HEK293 (cell line): Measurements from ENCODE around the gene HMGXB3.

ENCODE experiments used
- CTCF ChIA-PET: fragments of 350-600 bp; formaldehyde crosslinking; extraction: SDS; loops from one replicate; lab custom pipeline; 2021; ENCODE audit warnings: antibody characterized with exemption; lab: Yijun Ruan, JAX
- POLR2A ChIA-PET: fragments of 300-600 bp; formaldehyde crosslinking; extraction: SDS; loops from one replicate; lab custom pipeline; 2020; ENCODE audit warnings: antibody characterized with exemption, inconsistent platforms; lab: Yijun Ruan, JAX
- H3K27ac ChIP-seq: fragments of 200-500 bp; sonication (Bioruptor generic); 2 replicates; pipeline ENCODE4 v1.5.1; 2014; ENCODE audit warnings: low read depth, low read length, control low read depth, inconsistent platforms; ENCODE audit errors: extremely low read depth
- H3K36me3 ChIP-seq, 2 experiments: fragments of 200-500 bp in 1 of 2; sonication (Bioruptor generic) in 1 of 2; 1 replicate in 1 of 2; 2 replicates in 1 of 2; pipeline ENCODE4 v1.5.1; 2014 to 2017; ENCODE audit warnings: inconsistent platforms in 2 of 2, low read length in 2 of 2; ENCODE audit not compliant: control insufficient read depth in 2 of 2, insufficient read depth in 1 of 2
- H3K4me1 ChIP-seq: fragments of 200-500 bp; sonication (Bioruptor generic); 2 replicates; pipeline ENCODE4 v1.5.1; 2014; ENCODE audit warnings: mild to moderate bottlenecking, low read length, inconsistent platforms; ENCODE audit not compliant: control insufficient read depth, insufficient read depth
- H3K4me3 ChIP-seq: 2 replicates; pipeline ENCODE4 v1.5.1; 2011; ENCODE audit warnings: low read depth, mild to moderate bottlenecking, control low read depth, low read length, moderate library complexity
- H3K9me3 ChIP-seq: fragments of 200-500 bp; sonication (Bioruptor generic); 2 replicates; pipeline ENCODE4 v1.5.1; 2014; ENCODE audit warnings: low read depth, low read length, inconsistent platforms; ENCODE audit not compliant: control insufficient read depth, insufficient read depth
- EGR2 ChIP-seq: fragments of 450-650 bp; formaldehyde crosslinking; IDR thresholded peaks from 2 replicates; pipeline ENCODE4 v1.5.1; 2016; ENCODE audit warnings: low read depth, missing biosample characterization, missing genetic modification characterization
- MEIS1 ChIP-seq: sonication (generic); formaldehyde crosslinking; IDR thresholded peaks from 2 replicates; pipeline ENCODE4 v1.8.1; 2022; ENCODE audit warnings: missing genetic modification reagents, mild to moderate bottlenecking, borderline replicate concordance
- OSR2 ChIP-seq: fragments of 450-650 bp; formaldehyde crosslinking; IDR thresholded peaks from 2 replicates; pipeline ENCODE4 v1.5.1; 2016; ENCODE audit warnings: missing biosample characterization, missing genetic modification characterization
- PBX3 ChIP-seq: sonication (generic); formaldehyde crosslinking; IDR thresholded peaks from 2 replicates; pipeline ENCODE4 v1.8.1; 2022; ENCODE audit warnings: mild to moderate bottlenecking, moderate library complexity, missing genetic modification reagents
- PRDM10 ChIP-seq: fragments of 450-650 bp; formaldehyde crosslinking; IDR thresholded peaks from 2 replicates; pipeline ENCODE4 v1.5.1; 2016; ENCODE audit warnings: missing biosample characterization, missing genetic modification characterization
- SP7 ChIP-seq: fragments of 450-650 bp; formaldehyde crosslinking; IDR thresholded peaks from 2 replicates; pipeline ENCODE4 v1.5.1; 2016; ENCODE audit warnings: missing biosample characterization, missing genetic modification characterization
- ZBTB17 ChIP-seq: fragments of 450-650 bp; formaldehyde crosslinking; IDR thresholded peaks from 2 replicates; pipeline ENCODE4 v1.5.1; 2016; ENCODE audit warnings: missing biosample characterization, missing genetic modification characterization
- ZIC2 ChIP-seq: fragments of 450-650 bp; formaldehyde crosslinking; IDR thresholded peaks from 2 replicates; pipeline ENCODE4 v1.5.1; 2016; ENCODE audit warnings: missing biosample characterization, missing genetic modification characterization
- ZNF133 ChIP-seq: fragments of 450-650 bp; formaldehyde crosslinking; IDR thresholded peaks from 2 replicates; pipeline ENCODE4 v1.5.1; 2016; ENCODE audit warnings: missing biosample characterization, missing genetic modification characterization
- ZNF140 ChIP-seq: fragments of 450-650 bp; formaldehyde crosslinking; IDR thresholded peaks from 2 replicates; pipeline ENCODE4 v1.5.1; 2016; ENCODE audit warnings: missing biosample characterization, missing genetic modification characterization
- ZNF155 ChIP-seq: fragments of 450-650 bp; formaldehyde crosslinking; IDR thresholded peaks from 2 replicates; pipeline ENCODE4 v1.5.1; 2016; ENCODE audit warnings: missing biosample characterization, missing genetic modification characterization
- ZNF18 ChIP-seq: fragments of 450-650 bp; formaldehyde crosslinking; IDR thresholded peaks from 2 replicates; pipeline ENCODE4 v1.5.1; 2016; ENCODE audit warnings: missing biosample characterization, missing genetic modification characterization
- ZNF214 ChIP-seq: fragments of 450-650 bp; formaldehyde crosslinking; IDR thresholded peaks from 2 replicates; pipeline ENCODE4 v1.5.1; 2017; ENCODE audit warnings: missing biosample characterization, mild to moderate bottlenecking, missing genetic modification characterization, borderline replicate concordance
- ZNF350 ChIP-seq: fragments of 450-650 bp; formaldehyde crosslinking; IDR thresholded peaks from 2 replicates; pipeline ENCODE4 v1.5.0; 2017; ENCODE audit warnings: missing biosample characterization, mild to moderate bottlenecking, missing genetic modification characterization
- ZNF501 ChIP-seq: fragments of 450-650 bp; formaldehyde crosslinking; IDR thresholded peaks from 2 replicates; pipeline ENCODE4 v1.5.1; 2016; ENCODE audit warnings: missing biosample characterization, missing genetic modification characterization
- ZNF510 ChIP-seq: fragments of 450-650 bp; formaldehyde crosslinking; IDR thresholded peaks from 2 replicates; pipeline ENCODE4 v1.5.1; 2018; ENCODE audit warnings: mild to moderate bottlenecking, missing genetic modification characterization, missing biosample characterization; ENCODE audit not compliant: insufficient replicate concordance
- ZNF692 ChIP-seq: fragments of 450-650 bp; formaldehyde crosslinking; IDR thresholded peaks from 2 replicates; pipeline ENCODE4 v1.5.1; 2016; ENCODE audit warnings: missing biosample characterization, missing genetic modification characterization
- ZNF747 ChIP-seq: fragments of 450-650 bp; formaldehyde crosslinking; IDR thresholded peaks from 2 replicates; pipeline ENCODE4 v1.5.1; 2016; ENCODE audit warnings: missing biosample characterization, missing genetic modification characterization
- ZNF768 ChIP-seq: fragments of 450-650 bp; formaldehyde crosslinking; IDR thresholded peaks from 2 replicates; pipeline ENCODE4 v1.5.1; 2018; ENCODE audit warnings: missing biosample characterization, mild to moderate bottlenecking, missing genetic modification characterization

The HMGXB3 gene

GRCh38 chr5:150067405-150067960, 66.9 kb downstream of the HMGXB3 start (continued):
- TF ChIP-seq PRDM10 (tag by site-specific recombination) (no peak), EGR2 (tag by site-specific recombination) (no peak)

- no peak for TF ChIP-seq ZNF140 (tag by site-specific recombination)
- H3K36me3 ChIP-seq, result no peaks in the 10 kb centered on the region
Observed at GRCh38 chr5:150068071-150068470, 67.5 kb downstream of the HMGXB3 start.

GRCh38 chr5:150068472-150068871, 67.9 kb downstream of the HMGXB3 start:
- H3K36me3 ChIP-seq, result no peaks in the 10 kb centered on the region
- no peak overlapping the region for H3K4me3 ChIP-seq
- H3K27ac ChIP-seq, result no peak overlapping the region
- ChIA-PET CTCF (interaction anchor here (1.0 to 1.1 kb wide), 2 partner anchors 31 to 107 kb away, joined by 3 to 4 read pairs; no protein-coding TSS in a partner anchor), POLR2A (no interaction called here)
- no peaks in the 10 kb centered on the region for H3K4me1 ChIP-seq
- TF ChIP-seq ZIC2 (tag by site-specific recombination), result peak; percentile 64
- TF ChIP-seq ZNF768 (tag by site-specific recombination), result no peak
- H3K9me3 ChIP-seq, result no peaks in the 10 kb centered on the region

More at GRCh38 chr5:150068071-150068470, 67.5 kb downstream of the HMGXB3 start:
- Histone ChIP-seq H3K4me3 (no peak overlapping the region), H3K9me3 (no peaks in the 10 kb centered on the region), H3K27ac (no peak overlapping the region), H3K4me1 (no peaks in the 10 kb centered on the region)
- ChIA-PET CTCF (no interaction called here), POLR2A (no interaction called here)

- no peak overlapping the region for H3K4me3 ChIP-seq
- H3K4me1 ChIP-seq, result no peaks in the 10 kb centered on the region
- CTCF ChIA-PET, result interaction anchor here (1.0 to 1.1 kb wide), 2 partner anchors 32 to 107 kb away, joined by 3 to 4 read pairs; no protein-coding TSS in a partner anchor
- POLR2A ChIA-PET, result no interaction called here
- no peak overlapping the region for H3K27ac ChIP-seq
- H3K36me3 ChIP-seq, result no peaks in the 10 kb centered on the region
- H3K9me3 ChIP-seq, result no peaks in the 10 kb centered on the region
- no peak for TF ChIP-seq ZNF501 (tag by site-specific recombination)
- no peak for TF ChIP-seq MEIS1
- TF ChIP-seq ZNF350, result no peak
- no peak for TF ChIP-seq ZNF133 (tag by site-specific recombination)
- TF ChIP-seq ZNF747 (tag by site-specific recombination), result no peak
- TF ChIP-seq ZNF510 (tag by site-specific recombination), result no peak
- TF ChIP-seq SP7 (tag by site-specific recombination), result no peak
- no peak for TF ChIP-seq ZNF692 (tag by site-specific recombination)
- TF ChIP-seq PBX3, result no peak
- no peak for TF ChIP-seq ZNF155 (tag by site-specific recombination)
- no peak for TF ChIP-seq OSR2
- TF ChIP-seq ZBTB17 (tag by site-specific recombination), result no peak
- no peak for TF ChIP-seq ZNF214 (tag by site-specific recombination)
- no peak for TF ChIP-seq ZNF18 (tag by site-specific recombination)
Observed at GRCh38 chr5:150068961-150069645, 68.6 kb downstream of the HMGXB3 start.
